GM18870 (cell line): ENCODE data around the gene C1orf56.

Experiments used
- ATAC-seq: cut with Tn5 transposase; IDR thresholded peaks from one replicate; pipeline ENCODE4 v1.9.1; 2021; ENCODE audit warnings: moderate library complexity; ENCODE audit not compliant: unreplicated experiment

C1orf56 gene

GRCh38 chr1:151024540-151025146 lies 22.9 kb upstream of the C1orf56 start:
- ATAC-seq: no peak

- no peak for ATAC-seq
Measured at GRCh38 chr1:151026460-151026859, 21.1 kb upstream of the C1orf56 start.

- no peak for ATAC-seq
Measured at GRCh38 chr1:151032164-151032563, 15.4 kb upstream of the C1orf56 start.

- no peak for ATAC-seq
Measured at GRCh38 chr1:151035167-151035566, 12.4 kb upstream of the C1orf56 start.

DNA sequence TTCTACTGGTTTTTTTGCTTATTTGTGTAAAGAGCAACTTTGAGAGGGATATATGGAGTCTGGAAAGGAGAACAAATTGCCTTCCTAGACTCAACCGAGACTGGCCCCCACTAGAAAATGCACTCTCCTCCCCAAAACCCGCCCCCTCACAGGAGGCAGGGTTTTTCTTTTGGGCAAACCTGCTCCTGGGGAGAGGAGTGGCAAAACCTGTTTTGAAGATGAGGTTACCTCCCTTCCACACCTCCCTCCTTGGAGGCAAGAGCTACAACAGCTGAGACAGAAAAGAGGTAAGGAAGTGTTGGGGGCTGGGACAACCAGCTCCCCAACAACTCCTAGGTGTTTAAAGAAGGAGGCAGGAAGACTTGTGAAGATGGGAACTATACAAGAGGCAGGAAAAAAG lies 11.2 kb upstream of the C1orf56 start, which contains the start of gene BNIPL:
TSS of gene BNIPL (plus strand) at position 231 of the 400 bp plus-strand sequence. CDS start at position 371, 140 bp downstream.
- no peak for ATAC-seq

- ATAC-seq: no peak
Measured at GRCh38 chr1:151037032-151037431, 10.5 kb upstream of the C1orf56 start.

GRCh38 chr1:151039521-151039920 lies 8.0 kb upstream of the C1orf56 start:
- no peak for ATAC-seq

GRCh38 chr1:151043163-151043562 lies 4.4 kb upstream of the C1orf56 start:
- ATAC-seq: no peak

DNA sequence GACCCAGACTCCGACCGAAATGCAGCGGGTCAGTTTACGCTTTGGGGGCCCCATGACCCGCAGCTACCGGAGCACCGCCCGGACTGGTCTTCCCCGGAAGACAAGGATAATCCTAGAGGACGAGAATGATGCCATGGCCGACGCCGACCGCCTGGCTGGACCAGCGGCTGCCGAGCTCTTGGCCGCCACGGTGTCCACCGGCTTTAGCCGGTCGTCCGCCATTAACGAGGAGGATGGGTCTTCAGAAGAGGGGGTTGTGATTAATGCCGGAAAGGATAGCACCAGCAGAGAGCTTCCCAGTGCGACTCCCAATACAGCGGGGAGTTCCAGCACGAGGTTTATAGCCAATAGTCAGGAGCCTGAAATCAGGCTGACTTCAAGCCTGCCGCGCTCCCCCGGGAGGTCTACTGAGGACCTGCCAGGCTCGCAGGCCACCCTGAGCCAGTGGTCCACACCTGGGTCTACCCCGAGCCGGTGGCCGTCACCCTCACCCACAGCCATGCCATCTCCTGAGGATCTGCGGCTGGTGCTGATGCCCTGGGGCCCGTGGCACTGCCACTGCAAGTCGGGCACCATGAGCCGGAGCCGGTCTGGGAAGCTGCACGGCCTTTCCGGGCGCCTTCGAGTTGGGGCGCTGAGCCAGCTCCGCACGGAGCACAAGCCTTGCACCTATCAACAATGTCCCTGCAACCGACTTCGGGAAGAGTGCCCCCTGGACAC lies 534 bp downstream of the C1orf56 start:
- ATAC-seq: no peak

DNA sequence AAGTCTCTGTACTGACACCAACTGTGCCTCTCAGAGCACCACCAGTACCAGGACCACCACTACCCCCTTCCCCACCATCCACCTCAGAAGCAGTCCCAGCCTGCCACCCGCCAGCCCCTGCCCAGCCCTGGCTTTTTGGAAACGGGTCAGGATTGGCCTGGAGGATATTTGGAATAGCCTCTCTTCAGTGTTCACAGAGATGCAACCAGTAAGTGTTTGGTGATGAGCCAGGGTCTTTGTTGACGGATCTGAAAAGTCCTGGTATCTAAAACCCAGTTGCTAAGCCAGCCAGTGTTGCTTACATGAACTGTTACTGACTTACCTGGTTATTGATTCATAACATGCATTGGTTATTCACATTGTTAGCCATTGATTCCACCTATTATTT lies 1.1 kb downstream of the C1orf56 start:
- ATAC-seq: no peak

- no peak for ATAC-seq
Measured at GRCh38 chr1:151049458-151049857, 1.9 kb downstream of the C1orf56 start.

DNA sequence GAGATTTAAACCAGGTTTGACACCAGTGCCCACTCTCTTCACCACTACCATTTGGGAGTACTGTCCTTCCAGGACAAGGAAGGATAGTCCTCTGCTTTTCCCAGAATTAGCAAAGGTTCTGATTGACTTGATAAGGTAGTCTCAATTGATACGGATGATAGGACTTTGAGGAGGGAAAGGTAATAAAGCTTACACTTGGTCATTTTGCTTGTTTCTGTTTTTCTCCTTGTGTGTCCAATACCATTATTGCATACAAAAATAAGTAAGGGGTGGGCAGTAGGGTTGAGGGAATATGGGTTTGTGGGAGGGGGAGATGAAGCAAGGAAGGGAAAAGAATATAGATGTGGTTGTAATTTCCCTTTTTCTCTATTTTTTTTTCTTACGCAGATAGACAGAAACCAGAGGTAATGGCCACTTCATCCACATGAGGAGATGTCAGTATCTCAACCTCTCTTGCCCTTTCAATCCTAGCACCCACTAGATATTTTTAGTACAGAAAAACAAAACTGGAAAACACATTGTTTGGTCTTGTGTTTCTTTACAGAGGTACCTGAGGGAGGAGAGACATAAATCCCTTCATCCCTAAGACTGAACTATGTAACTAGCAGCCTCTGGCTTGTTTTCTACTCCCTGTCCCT lies 2.6 kb downstream of the C1orf56 start:
- ATAC-seq: no peak

DNA sequence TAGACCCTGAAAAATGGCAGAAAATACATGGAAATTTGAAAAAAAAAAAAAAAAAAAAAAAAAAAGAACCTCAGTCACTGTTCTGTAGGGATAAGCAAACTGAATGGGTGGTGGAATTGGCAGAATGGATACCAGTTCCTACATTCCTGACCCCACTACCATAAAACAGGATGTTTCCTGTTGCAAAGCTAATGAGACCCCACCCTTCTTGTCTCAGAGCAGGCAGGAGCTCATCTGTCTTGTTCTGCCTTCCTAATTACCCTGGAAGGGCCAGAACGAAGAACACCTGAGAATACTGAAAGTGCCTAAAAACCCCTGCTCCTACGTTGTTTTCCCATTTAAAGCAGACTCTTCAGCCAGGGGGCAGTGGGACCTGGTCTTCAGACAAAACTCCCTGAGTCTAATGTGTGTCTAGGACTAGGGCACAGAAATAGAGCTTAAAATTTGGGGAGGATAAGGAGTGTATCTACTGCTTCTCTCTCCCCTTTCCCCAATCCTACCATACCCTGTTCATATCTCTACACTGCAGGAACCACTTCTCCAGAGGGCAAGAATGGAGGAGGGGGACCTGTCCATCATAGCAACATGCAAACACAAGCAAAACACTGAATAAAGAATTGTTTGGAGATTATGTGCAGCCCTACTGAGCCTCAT lies 3.9 kb downstream of the C1orf56 start:
- ATAC-seq: no peak

DNA sequence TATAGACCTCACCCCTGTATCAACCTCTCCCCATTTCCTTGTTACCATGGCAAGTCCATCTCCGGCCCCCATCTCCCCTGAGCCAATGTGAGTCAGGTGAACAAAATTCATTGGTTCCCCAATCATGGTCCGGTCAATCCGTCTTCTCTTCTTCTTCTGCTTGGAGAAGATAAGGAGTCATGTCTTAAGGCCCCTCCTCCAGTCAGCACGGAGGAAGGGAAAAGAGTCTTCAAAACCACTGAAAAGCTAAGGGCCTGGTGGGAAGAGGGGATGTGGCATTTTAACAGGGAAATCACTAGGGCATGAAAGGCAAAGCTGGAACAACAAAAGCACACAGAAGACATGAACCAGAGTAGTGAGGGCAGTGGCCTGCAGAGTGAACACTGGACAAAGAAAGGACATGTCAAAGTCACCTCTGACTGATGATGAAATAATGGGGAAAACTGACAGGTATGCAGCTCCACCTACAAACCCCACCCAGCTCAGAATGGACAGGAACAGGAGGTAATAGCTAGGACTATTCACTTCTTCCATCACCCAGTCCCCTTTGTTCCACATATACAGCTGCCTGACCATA lies 7.5 kb downstream of the C1orf56 start:
- no peak for ATAC-seq

- ATAC-seq: no peak
Measured at GRCh38 chr1:151055581-151055980, 8.0 kb downstream of the C1orf56 start.

GRCh38 chr1:151056149-151056548 lies 8.6 kb downstream of the C1orf56 start:
- no peak for ATAC-seq

DNA sequence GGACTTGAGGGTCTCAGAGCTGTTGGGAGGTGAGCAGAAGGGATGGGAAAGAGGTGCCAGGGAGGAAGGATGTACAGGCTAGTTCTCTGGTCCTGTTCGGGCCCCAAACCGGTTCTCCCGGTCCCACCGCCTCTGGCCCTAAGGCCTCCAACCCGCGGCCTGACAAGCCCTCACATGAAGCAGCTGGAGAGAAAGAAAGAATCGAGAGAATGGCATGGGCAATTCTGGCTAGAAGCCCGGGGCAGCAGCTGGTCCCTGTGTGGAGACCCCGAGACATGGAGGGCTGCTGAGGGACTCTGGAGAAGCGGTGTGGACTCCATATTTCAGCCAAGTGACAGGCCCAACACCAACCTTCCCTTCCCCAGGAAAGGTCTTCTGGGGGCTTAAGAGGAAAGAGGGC lies 11.1 kb downstream of the C1orf56 start:
- ATAC-seq: no peak

- ATAC-seq: no peak
Measured at GRCh38 chr1:151059109-151060006, 11.8 kb downstream of the C1orf56 start, which contains the start of gene CDC42SE1. Gene CDC42SE1 (minus strand): TSS chr1:151059622. CDS start chr1:151055730, 3,892 bp downstream.

DNA sequence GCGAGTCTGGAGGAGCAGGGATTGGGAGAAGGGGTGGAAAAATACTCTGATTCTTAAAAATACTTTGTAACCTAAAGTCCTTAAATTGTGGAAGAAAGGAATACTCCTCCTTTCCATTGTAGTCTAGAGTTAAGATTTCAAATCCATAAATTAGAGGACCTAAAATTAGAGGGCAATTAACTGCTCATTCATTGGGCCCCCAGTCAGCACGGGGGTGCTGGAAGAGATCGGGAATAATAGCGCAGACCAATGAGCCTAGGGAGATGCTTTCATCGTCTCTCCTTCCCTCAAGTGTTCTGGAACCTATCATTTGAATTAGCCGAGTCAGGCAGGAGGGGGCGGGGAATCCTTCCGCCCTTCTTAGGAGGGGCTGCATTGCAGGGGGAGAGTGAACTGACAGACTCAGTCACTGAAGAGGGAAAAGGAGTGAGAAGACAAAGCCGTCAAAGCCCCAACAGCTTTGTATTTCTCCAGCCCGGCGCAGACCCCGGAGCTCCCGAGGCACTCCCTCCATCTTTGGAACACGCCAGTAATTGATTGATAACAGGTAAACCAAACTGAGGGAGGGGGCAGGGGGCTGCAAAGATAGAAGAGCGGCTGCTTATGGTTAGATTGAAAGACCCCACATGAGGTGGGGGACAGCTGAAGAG lies 12.6 kb downstream of the C1orf56 start, which contains the start of gene MLLT11:
TSS of gene MLLT11 (plus strand) at position 391 of the 650 bp plus-strand sequence. CDS start 6,828 bp downstream, outside the sequence.
- no peak for ATAC-seq
